Psoas muscle (tissue), 8 donors: ENCODE results near the gene PALLD. TPM values are rescaled to one million over a fixed set of nuclear protein-coding genes. Genes with fewer than 3 reads are reported as not detected.

Experiments used
- ATAC-seq, 4 donors: fragments of 200-7000 bp; cut with Tn5 transposase; one replicate each; pipeline ENCODE4 v1.9.1; 2020; ENCODE audit warnings: moderate library complexity in 3 of 4, mild to moderate bottlenecking in 2 of 4
- DNase-seq, 2 donors: peaks; one replicate each; pipeline ENCODE4 v3.0.0-alpha.2; 2020
- H3K27ac ChIP-seq: fragments of 200-600 bp; one replicate; pipeline ENCODE4 v1.8.0; 2022
- H3K27me3 ChIP-seq, 3 donors: fragments of 200-600 bp in 1 of 3; one replicate each; pipeline versions ENCODE4 v1.6.1 to v1.8.0; 2013 to 2022; ENCODE audit warnings: low read length in 2 of 3, mild to moderate bottlenecking in 2 of 3, moderate library complexity in 1 of 3; ENCODE audit not compliant: insufficient read depth in 3 of 3
- H3K36me3 ChIP-seq, 2 donors: fragments of 200-600 bp in 1 of 2; one replicate each; pipeline versions ENCODE4 v1.6.1 to v1.8.0; 2013 to 2022; ENCODE audit warnings: low read depth in 1 of 2, mild to moderate bottlenecking in 1 of 2, moderate library complexity in 1 of 2; ENCODE audit not compliant: insufficient read depth in 1 of 2
- H3K4me1 ChIP-seq: fragments of 200-600 bp; one replicate; pipeline ENCODE4 v1.8.0; 2022
- H3K4me3 ChIP-seq: fragments of 200-600 bp; one replicate; pipeline ENCODE4 v1.8.0; 2022; ENCODE audit warnings: mild to moderate bottlenecking
- H3K9me3 ChIP-seq: fragments of 200-600 bp; one replicate; pipeline ENCODE4 v1.8.0; 2022
- WGBS, 3 donors: extraction: QIAGEN DNeasy Blood & Tissue Kit; methylation state at CpG; one replicate each; pipeline versions ENCODE4 v1.1.6 to v1.1.7; 2013; 5-methylcytosine and 5-hydroxymethylcytosine counted together
- intact Hi-C, 2 donors: fragments of 100-400 bp; cut with DNase I; formaldehyde crosslinking; loops; one replicate each; pipeline versions ENCODE4 v1.11.0 to v1.14.2; 2022
- polyA plus RNA-seq, 3 donors: library from polyadenylated mRNA; stranded (reverse); fragments of 200-250 nt; gene quantifications; one replicate each; pipeline ENCODE4 v1.2.3, GENCODE V29; 2013
- total RNA-seq, 4 donors: library from RNA; stranded (reverse); fragmentation: NEBNext Ultra II Directional in 2 of 4; extraction: Animal tissue kit (Norgen Biotek cat#: 25700) in 2 of 4; gene quantifications; one replicate each; pipeline versions ENCODE4 v1.2.1 to v1.2.4, GENCODE V29; 2021 to 2023
- TF ChIP-seq, protein P1 (sequence below): fragments of 200-600 bp; IDR thresholded peaks from one replicate; pipeline ENCODE4 v1.8.0; 2022; ENCODE audit warnings: antibody characterized with exemption
- donor health status: healthy with polysubstance abuse.
- donor health status: DM: no; HTN: no; CAD: no; lungs with moderate emphysema.
- donor health status: Bipolar disorder and iron deficiency.
- donor health status: healthy.
- donor health status: DM: yes; HTN: yes; CAD: no.
- donor health status: DM: no; HTN: no; CAD: no.
- donor health status: DM: no; HTN: no; CAD: no.
- donor health status: DM: yes; HTN: yes; CAD: no.

The PALLD gene
- total and polyA plus RNA-seq, 7 donors, result 19.2 to 245 (median 168) TPM

DNA sequence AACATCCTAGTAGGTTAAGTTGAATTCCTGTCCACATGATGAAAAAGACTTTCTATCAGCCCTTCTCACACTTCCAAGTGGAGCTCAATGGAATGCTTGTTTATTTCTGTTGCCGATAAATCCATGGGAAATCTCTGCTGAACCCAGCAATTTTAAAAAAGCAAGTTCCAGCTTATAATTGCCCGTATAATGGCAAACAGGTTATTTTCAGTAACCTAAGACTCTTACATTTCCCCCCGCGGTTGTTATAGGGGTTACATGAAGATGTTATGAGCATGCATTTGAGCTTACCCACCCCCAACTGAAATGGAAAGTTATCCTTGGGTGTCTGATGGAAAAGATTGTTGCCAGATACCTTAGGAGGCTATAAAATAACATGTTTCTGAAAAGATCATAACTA, 136.2 kb downstream of the PALLD start:
- WGBS, 3 donors, result 18 to 23% (median 19%) methylated on average over 4 of the region's 4 CpGs
- Histone ChIP-seq H3K4me1 (peaks cover 56% of the 10 kb centered on the region), H3K27me3 (no peaks in the 10 kb centered on the region), H3K27ac (peak overlapping the region; percentile 77), H3K36me3 (no peaks in the 10 kb centered on the region), H3K4me3 (peak overlapping the region; percentile 85), H3K9me3 (no peaks in the 10 kb centered on the region)
- TF ChIP-seq, protein P1, sequence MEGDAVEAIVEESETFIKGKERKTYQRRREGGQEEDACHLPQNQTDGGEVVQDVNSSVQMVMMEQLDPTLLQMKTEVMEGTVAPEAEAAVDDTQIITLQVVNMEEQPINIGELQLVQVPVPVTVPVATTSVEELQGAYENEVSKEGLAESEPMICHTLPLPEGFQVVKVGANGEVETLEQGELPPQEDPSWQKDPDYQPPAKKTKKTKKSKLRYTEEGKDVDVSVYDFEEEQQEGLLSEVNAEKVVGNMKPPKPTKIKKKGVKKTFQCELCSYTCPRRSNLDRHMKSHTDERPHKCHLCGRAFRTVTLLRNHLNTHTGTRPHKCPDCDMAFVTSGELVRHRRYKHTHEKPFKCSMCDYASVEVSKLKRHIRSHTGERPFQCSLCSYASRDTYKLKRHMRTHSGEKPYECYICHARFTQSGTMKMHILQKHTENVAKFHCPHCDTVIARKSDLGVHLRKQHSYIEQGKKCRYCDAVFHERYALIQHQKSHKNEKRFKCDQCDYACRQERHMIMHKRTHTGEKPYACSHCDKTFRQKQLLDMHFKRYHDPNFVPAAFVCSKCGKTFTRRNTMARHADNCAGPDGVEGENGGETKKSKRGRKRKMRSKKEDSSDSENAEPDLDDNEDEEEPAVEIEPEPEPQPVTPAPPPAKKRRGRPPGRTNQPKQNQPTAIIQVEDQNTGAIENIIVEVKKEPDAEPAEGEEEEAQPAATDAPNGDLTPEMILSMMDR, result no peak
- DNase-seq, result no peak
- no peak for ATAC-seq
- intact Hi-C loops, result loop anchor here (5.0 kb wide), 1 partner anchor 46 kb away; no protein-coding TSS in a partner anchor

DNA sequence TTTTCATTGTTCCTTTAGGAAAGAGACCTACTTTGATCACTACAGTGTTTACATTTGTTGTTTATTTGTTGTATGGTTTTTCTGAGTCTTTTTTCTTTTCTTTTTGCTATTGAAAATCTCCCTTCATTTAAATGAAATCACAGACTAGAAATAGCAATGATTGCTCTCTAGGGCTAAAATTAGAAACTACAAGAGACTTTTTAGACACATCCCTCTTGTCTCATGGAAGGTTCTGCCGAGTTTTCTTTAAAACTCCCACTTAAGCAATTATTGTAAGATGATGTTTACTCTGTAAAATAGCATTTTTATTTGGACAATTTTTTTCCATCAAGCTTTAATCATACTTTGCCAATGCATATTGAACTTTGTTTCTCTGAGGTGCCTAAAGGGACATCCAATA, 136.6 kb downstream of the PALLD start:
- H3K27ac ChIP-seq, result peak overlapping the region; percentile 77
- ATAC-seq (peak in 3 of 4 donors; percentile 38 to 66 (median 38)), DNase-seq (no peak)
- no peaks in the 10 kb centered on the region for H3K27me3 ChIP-seq
- peak overlapping the region; percentile 85 for H3K4me3 ChIP-seq
- WGBS, 3 donors, result 6 to 15% (median 10%) methylated on average over 1 of the region's 1 CpG
- H3K4me1 ChIP-seq, result peaks cover 56% of the 10 kb centered on the region
- TF ChIP-seq, protein P1, result no peak
- H3K9me3 ChIP-seq, result no peaks in the 10 kb centered on the region
- H3K36me3 ChIP-seq, result no peaks in the 10 kb centered on the region
- intact Hi-C loops, result loop anchor here (5.0 kb wide), 1 partner anchor 46 kb away; no protein-coding TSS in a partner anchor

DNA sequence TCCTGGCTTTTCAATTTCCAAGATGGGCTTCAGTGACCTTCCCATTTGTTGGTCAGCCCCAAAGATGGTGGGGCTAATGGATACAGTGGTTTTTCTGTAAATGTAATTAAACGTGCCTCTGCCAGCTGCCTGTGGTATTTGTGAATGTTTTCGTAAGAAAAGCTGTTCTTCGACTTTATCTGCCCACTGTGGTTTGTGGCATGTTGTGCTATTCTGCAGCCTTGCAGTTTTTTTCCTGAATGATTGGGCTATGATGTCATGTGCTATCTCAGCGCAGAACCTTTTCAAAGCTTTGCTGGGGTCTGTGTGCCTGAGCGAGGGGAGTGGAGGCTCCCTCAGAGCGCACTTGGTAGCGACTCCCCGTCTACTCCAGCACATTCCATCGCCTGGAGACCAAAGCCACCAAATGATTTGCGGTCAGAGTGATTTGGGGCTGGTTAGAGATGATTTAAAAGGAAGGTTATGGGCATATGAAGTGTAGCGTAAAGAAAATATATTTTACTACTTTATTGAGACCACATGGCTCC, 137.5 kb downstream of the PALLD start:
- no peaks in the 10 kb centered on the region for H3K36me3 ChIP-seq
- H3K4me1 ChIP-seq, result peaks cover 60% of the 10 kb centered on the region
- 47 to 67% (median 51%) methylated on average over 11 of the region's 11 CpGs for WGBS, 3 donors
- peak overlapping the region; percentile 85 for H3K4me3 ChIP-seq
- no peaks in the 10 kb centered on the region for H3K9me3 ChIP-seq
- TF ChIP-seq, protein P1, result no peak
- intact Hi-C loops, result loop anchor here (5.0 kb wide), 1 partner anchor 47 kb away; no protein-coding TSS in a partner anchor
- peak overlapping the region; percentile 77 for H3K27ac ChIP-seq
- DNase-seq, result no peak
- ATAC-seq, result peak in 2 of 4 donors; percentile 18
- no peaks in the 10 kb centered on the region for H3K27me3 ChIP-seq

DNA sequence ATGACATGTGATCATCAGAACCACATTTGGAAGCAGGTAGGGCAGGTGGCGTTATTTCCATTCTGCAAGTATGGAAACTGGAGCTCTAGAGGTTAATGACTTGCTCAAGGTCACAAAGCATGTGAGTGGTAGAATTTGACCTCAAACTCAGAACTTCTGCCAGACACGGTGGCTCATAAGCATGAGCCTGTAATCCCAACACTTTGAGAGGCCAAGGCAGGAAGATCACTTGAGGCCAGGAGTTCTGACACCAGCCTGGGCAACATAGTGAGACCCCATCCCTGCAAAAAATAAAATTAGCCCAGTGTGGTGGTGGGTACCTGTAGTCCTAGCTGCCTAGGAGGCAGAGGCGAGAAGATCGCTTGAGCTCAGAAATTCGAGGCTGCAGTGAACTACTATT, 139.2 kb downstream of the PALLD start:
- Histone ChIP-seq H3K27ac (peak overlapping the region; percentile 77), H3K36me3 (no peaks in the 10 kb centered on the region), H3K4me3 (no peak overlapping the region), H3K9me3 (no peaks in the 10 kb centered on the region), H3K4me1 (peaks cover 68% of the 10 kb centered on the region), H3K27me3 (no peaks in the 10 kb centered on the region)
- intact Hi-C loops, result loop anchor here in 1 of 2 donors (5.0 kb wide), 1 partner anchor 114 kb away; no protein-coding TSS in a partner anchor
- ATAC-seq (peak in 3 of 4 donors; percentile 7 to 35 (median 15)), DNase-seq (no peak)
- 60 to 70% (median 67%) methylated on average over 5 of the region's 5 CpGs for WGBS, 3 donors
- TF ChIP-seq, protein P1, result no peak
